Gastrocnemius medialis (tissue), 4 donors: Measurements from ENCODE around the gene NRROS.

Source experiments
- POLR2A ChIP-seq, 2 donors: fragments of 450-650 bp; IDR thresholded peaks; one replicate each; pipeline ENCODE4 v1.6.1; 2017; ENCODE audit warnings: antibody characterized with exemption in 2 of 2, mild to moderate bottlenecking in 2 of 2, moderate library complexity in 2 of 2
- TF ChIP-seq, protein P1 (sequence below), 5 experiments: fragments of 450-650 bp in 3 of 5; fragments of 200-600 bp in 2 of 5; sonication (generic) in 2 of 5; IDR thresholded peaks in 4 of 5; conservative IDR thresholded peaks in 1 of 5; 1 replicate in 4 of 5; 2 replicates in 1 of 5; pipeline ENCODE4 v1.5.1; 2016 to 2019; ENCODE audit warnings: antibody characterized with exemption in 5 of 5, mild to moderate bottlenecking in 3 of 5, moderate library complexity in 3 of 5

DNA sequence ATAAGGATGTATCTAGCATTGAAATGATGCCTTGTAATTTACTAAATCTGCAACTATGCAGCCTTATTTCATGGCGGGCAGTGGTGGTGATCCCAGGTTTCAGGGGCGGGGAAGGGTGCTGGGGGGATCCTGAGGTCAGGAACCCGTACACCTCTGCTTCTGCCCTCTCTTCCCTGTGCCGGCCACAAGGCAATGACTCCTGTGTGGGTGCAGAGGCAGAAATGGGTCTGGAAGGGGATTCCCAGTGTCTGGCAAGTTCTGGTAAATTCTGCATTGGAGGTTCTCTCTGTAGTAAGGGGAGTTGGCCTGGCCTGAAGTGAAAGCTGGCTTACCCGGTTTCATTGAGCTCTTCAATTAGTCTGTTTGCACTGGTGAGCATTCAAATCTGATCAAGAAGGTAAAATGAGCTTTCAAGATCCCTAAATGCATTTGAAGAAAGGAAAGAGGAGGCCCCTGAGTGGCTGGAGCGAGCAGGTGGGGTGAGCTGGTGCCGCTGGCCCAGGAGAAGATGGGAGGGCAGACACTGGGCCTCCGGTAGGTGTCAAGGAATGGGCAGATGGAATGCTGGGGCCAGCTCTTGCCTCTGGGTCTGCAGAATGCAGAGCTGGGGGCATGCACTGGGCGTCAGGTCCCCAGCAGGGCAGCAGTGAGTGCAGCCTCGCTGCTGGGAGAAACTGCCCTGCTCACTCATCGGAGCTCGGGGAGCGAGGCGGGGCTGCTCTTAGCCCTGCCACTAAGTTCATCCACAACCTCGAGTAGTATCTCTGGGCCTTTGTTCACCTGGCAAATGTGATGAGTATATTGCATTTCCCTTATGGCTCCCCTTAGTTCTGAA lies 13.7 kb downstream of the NRROS start:
- TF ChIP-seq POLR2A (IDR thresholded peaks at IDR 0.05) = no peak
- TF ChIP-seq, protein P1, sequence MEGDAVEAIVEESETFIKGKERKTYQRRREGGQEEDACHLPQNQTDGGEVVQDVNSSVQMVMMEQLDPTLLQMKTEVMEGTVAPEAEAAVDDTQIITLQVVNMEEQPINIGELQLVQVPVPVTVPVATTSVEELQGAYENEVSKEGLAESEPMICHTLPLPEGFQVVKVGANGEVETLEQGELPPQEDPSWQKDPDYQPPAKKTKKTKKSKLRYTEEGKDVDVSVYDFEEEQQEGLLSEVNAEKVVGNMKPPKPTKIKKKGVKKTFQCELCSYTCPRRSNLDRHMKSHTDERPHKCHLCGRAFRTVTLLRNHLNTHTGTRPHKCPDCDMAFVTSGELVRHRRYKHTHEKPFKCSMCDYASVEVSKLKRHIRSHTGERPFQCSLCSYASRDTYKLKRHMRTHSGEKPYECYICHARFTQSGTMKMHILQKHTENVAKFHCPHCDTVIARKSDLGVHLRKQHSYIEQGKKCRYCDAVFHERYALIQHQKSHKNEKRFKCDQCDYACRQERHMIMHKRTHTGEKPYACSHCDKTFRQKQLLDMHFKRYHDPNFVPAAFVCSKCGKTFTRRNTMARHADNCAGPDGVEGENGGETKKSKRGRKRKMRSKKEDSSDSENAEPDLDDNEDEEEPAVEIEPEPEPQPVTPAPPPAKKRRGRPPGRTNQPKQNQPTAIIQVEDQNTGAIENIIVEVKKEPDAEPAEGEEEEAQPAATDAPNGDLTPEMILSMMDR (IDR thresholded peaks at IDR 0.05 in 4 of 5, conservative IDR thresholded peaks at IDR 0.05 in 1 of 5) = no peak
